ENCODE measurements around the gene GPR65. TPM values are rescaled to one million over a fixed set of nuclear protein-coding genes. Genes with fewer than 3 reads are reported as not detected.
A peak's percentile ranks its signal among the peaks of the same experiment; 100 is the strongest.

Gene GPR65
- total and polyA plus RNA-seq, 10 of the 15 experiments (the other 5 are each of a cell fraction or from before 2014, with no cell fraction given): 4.4 to 14.7 (median 9.4) TPM

- TF ChIP-seq SMAD1 (IDR thresholded peaks at IDR 0.05; ENCODE audit: low read depth, partially characterized antibody) (peak; percentile 73), ETV6 (conservative IDR thresholded peaks at IDR 0.05 in 1 of 2, IDR thresholded peaks at IDR 0.05 in 1 of 2; ENCODE audit: borderline replicate concordance in 1 of 2, low read depth in 1 of 2) (peak in 1 of 2 experiments; percentile 81; a peak in 2 of 4 replicates)
Measured at GRCh38 chr14:87994974-87995373, 10.0 kb upstream of the GPR65 start (continued).

GRCh38 chr14:87995500-87996290 is 9.2 kb upstream of the GPR65 start:
- Histone ChIP-seq H3K9ac (ENCODE audit: control insufficient read depth, insufficient read depth, low read length) (peak overlapping the region; percentile 15; the same call in 1 of the 2 replicates), H3K4me3 (no peak overlapping the region), H4K20me1 (ENCODE audit: control insufficient read depth, insufficient read depth) (no peaks in the 10 kb centered on the region), H3K27me3 (replicated peaks in 1 of 2; ENCODE audit: control insufficient read depth in 2 of 2, insufficient read depth in 2 of 2, low read length in 1 of 2) (no peaks in the 10 kb centered on the region), H3K79me2 (ENCODE audit: control insufficient read depth, insufficient read depth, low read length) (no peaks in the 10 kb centered on the region), H2AFZ (ENCODE audit: control insufficient read depth, low read depth, low read length) (peak overlapping the region; percentile 47), H3K4me2 (ENCODE audit: control insufficient read depth, insufficient read depth) (peak overlapping the region; percentile 11; the same call in 1 of the 2 replicates), H3K36me3 (ENCODE audit: control insufficient read depth in 2 of 2, insufficient read depth in 2 of 2, low read length in 1 of 2) (no peaks in the 10 kb centered on the region), H3K27ac (ENCODE audit: control insufficient read depth, insufficient read depth) (peak overlapping the region; percentile 78), H3K4me1 (ENCODE audit: control insufficient read depth, insufficient read depth, low read length) (peaks cover 26% of the 10 kb centered on the region), H3K9me3 (replicated peaks; ENCODE audit: control insufficient read depth, insufficient read depth, low read length) (no peaks in the 10 kb centered on the region; the same call in 1 of the 3 replicates)
- ATAC-seq: peak; percentile 10
- ChIA-PET POLR2A (interaction anchor here (0.9 to 5.4 kb wide), 5 partner anchors 10 to 686 kb away, joined by 3 to 122 read pairs (median 4); partner anchors contain the start of gene GPR65), CTCF (interaction anchor here (0.7 to 3.5 kb wide), 11 partner anchors 7 to 173 kb away, joined by 3 to 22 read pairs (median 7); partner anchors contain the start of gene GPR65), RAD21 (ENCODE audit: unreplicated experiment) (interaction anchor here (1.0 to 5.4 kb wide), 7 partner anchors 9 to 51 kb away, joined by 3 to 107 read pairs (median 9); partner anchors contain the start of gene GPR65), SMC1A (ENCODE audit: uncharacterized antibody, unreplicated experiment) (interaction anchor here (0.7 to 5.4 kb wide), 12 partner anchors 10 to 50 kb away, joined by 3 to 158 read pairs (median 3); partner anchors contain the start of gene GPR65)
- FAIRE-seq: no peak
- TF ChIP-seq MEF2B (IDR thresholded peaks at IDR 0.05; ENCODE audit: partially characterized antibody, poor library complexity, severe bottlenecking) (peak; percentile 8), PKNOX1 (IDR thresholded peaks at IDR 0.05) (no peak), ZNF592 (IDR thresholded peaks at IDR 0.05) (peak; percentile 37; the same call in 1 of the 2 replicates), TCF12 (IDR thresholded peaks at IDR 0.05; ENCODE audit: low read depth, low read length) (0 out of 2 replicates have a peak, but pooled peaks have one; percentile 23)
- in situ Hi-C loops (cut with MboI): no loop called here
- WGBS (ENCODE audit: insufficient coverage, insufficient replicate concordance, low lambda C conversion rate, missing lambda C conversion rate): 88% methylated on average over 6 of the region's 6 CpGs
- intact Hi-C loops (cut with micrococcal nuclease; ENCODE audit: unreplicated experiment): loop anchor here (1.0 to 10.0 kb wide), 2 partner anchors 10 to 1959 kb away; partner anchors contain the start of genes EFCAB11, GPR65 and TDP1
- BruUV-seq (replicated peaks): TSS peak; percentile 49
- no peak for DNase-seq (ENCODE audit: low read depth, low spot score)

All from GM12878 (cell line).